Measurements from ENCODE around the gene LINC01488. TPM values are rescaled to one million over a fixed set of nuclear protein-coding genes. Genes with fewer than 3 reads are reported as not detected.

The LINC01488 gene
- total RNA-seq, 2 experiments from 2014 or later, result not detected

DNA sequence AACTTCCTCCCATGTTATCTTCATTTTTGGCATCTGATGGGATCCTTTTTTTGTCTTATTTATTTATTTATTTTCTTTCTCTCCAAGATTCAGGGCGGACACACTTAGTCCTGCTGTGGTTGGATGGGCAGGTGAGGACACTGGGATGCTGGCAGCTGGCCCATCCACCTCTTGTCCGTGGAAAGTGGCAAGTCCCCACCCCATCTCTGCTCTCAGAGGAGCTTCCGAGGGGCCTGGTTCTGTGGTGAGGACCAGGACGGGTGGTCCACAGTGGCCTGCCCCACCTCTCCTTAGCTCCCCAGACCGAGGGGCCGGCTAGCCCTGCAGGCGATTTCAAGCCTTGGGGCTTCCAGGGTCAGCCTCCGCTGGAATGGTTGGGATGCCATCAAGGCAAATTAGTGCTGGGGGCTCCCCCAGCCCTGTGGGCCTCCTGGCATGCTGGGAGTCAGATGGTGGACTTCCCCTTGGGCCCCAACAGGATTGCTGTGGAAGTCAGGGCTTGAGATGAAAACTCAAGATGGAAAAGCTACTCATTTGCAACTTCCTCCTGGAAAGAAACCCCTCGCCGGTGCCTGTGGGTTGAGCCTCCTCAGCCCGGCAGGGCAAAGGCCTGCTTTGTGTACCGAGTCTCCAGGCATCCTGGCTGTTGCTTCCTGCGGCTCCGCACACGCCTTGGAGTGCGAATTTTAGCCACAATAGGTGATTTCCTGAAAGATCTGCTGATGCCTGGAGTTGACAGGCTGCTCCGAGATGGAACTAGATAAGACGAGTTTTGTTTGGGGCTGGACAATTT is 31.2 kb upstream of the LINC01488 start:
- ChIA-PET POLR2A (no interaction called here), CTCF (no interaction called here)
- Mint-ChIP-seq H3K36me3 (ENCODE audit: low read depth) (no peaks in the 10 kb centered on the region), H3K27me3 (peaks cover 7% of the 10 kb centered on the region), H3K4me1 (no peaks in the 10 kb centered on the region), H3K27ac (no peak overlapping the region), H3K4me3 (no peak overlapping the region), H3K9me3 (no peaks in the 10 kb centered on the region)
- DNase-seq, result no peak

DNA sequence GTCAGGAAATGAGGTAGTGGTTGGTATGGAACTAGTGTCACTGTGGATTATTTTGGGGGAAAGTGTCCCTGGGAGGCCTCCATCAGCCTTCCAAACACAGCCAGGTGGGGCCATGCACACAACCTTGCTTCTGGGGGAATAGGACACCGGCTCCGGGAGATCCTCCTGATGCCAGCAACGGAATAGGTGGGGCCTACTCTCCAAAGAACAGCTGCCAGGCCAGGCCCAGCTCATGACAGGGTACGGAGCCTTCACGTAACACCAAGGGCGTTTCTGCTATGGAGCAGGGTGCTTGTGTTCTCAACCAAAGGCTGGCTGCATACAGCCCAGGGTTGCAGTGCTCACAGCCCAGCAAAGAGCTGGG is 30.6 kb upstream of the LINC01488 start:
- Mint-ChIP-seq H3K27ac (no peak overlapping the region), H3K4me3 (no peak overlapping the region), H3K27me3 (peaks cover 7% of the 10 kb centered on the region), H3K36me3 (ENCODE audit: low read depth) (no peaks in the 10 kb centered on the region), H3K9me3 (no peaks in the 10 kb centered on the region), H3K4me1 (no peaks in the 10 kb centered on the region)
- no peak for DNase-seq
- POLR2A ChIA-PET, result no interaction called here
- CTCF ChIA-PET, result no interaction called here

DNA sequence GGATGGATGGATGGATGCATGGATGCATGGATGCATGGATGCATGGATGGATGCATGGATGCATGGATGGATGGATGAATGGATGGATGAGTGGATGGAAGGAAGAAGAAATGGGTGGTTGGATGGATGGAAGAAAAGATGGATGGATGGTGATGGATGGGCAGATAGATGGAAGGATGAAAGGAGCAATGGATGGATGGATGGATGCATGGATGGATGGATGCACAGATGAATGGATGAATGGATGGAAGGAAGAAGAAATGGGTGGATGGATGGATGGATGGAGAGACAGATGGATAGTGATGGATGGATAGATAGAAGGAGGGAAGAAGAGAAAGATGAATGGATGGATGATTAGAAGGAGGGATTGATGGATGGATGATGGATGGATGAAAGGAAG is 30.2 kb upstream of the LINC01488 start:
- ChIA-PET CTCF (no interaction called here), POLR2A (no interaction called here)
- Mint-ChIP-seq H3K9me3 (no peaks in the 10 kb centered on the region), H3K27me3 (peaks cover 7% of the 10 kb centered on the region), H3K4me3 (no peak overlapping the region), H3K27ac (no peak overlapping the region), H3K4me1 (no peaks in the 10 kb centered on the region), H3K36me3 (ENCODE audit: low read depth) (no peaks in the 10 kb centered on the region)
- DNase-seq, result no peak

DNA sequence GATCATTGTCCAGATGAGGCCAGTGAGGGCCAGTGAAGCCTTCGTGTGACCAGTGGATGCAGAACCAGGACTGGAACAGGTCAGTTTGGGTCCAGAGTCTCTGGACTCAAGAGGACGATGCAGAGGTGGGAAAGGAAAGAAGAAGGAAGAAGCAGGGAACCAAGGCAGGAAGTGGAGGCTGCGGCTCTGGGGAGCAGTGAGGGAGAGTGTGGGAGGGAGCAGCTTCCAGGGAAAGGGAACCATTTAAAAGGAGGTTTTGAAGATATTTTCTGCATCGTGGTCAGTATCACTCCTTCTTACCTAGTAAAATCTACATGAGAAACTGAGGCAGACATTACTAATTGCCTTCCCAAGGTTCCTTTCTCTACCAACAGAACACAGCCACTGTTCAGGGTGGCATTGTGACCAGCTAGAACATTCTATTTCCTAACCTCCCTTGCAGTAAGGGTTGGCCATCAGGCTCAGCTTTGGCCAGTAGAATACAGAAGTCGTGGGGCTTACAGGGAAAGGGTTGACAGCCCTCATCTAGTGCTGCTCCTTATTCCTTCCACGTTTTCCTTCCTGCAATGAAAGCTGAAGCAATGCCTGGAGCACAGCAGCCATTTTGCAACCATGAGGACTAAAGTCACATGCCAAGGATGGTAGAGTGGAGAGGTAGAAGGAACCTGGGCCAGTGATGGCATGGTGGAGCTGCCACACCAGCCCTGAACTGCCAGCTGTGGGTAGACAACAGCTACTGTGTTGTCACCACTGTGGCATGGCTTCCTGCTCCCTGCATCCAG is 29.1 kb upstream of the LINC01488 start:
- Mint-ChIP-seq H3K27ac (no peak overlapping the region), H3K9me3 (no peaks in the 10 kb centered on the region), H3K4me3 (no peak overlapping the region), H3K27me3 (peaks cover 7% of the 10 kb centered on the region), H3K4me1 (no peaks in the 10 kb centered on the region), H3K36me3 (ENCODE audit: low read depth) (no peaks in the 10 kb centered on the region)
- no peak for DNase-seq
- POLR2A ChIA-PET, result no interaction called here
- CTCF ChIA-PET, result no interaction called here

DNA sequence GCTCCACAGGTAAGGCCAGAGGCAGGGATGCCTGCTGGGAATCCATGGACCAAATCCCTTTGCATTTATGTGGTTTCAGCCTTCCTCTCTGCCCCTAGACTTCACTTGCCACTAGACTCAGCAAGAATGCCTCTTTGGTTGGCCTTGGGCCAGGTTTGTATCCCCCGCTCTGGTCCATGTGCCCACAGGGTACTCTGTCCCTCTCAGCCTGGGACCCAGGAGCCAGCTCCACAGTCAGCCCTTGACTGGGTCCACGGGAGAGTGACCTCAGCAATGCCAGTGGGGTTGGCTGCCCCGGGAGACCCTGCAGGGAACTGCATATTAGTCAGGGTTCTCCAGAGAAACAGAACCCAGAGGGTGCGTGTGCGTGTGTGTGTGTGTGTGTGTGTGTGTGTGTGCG is 28.3 kb upstream of the LINC01488 start:
- peaks cover 7% of the 10 kb centered on the region for H3K27me3 Mint-ChIP-seq
- no peaks in the 10 kb centered on the region for H3K9me3 Mint-ChIP-seq
- H3K27ac Mint-ChIP-seq, result no peak overlapping the region
- no peak for DNase-seq
- CTCF ChIA-PET, result no interaction called here
- no peak overlapping the region for H3K4me3 Mint-ChIP-seq
- POLR2A ChIA-PET, result no interaction called here
- H3K4me1 Mint-ChIP-seq, result no peaks in the 10 kb centered on the region
- H3K36me3 Mint-ChIP-seq (ENCODE audit: low read depth), result no peaks in the 10 kb centered on the region

DNA sequence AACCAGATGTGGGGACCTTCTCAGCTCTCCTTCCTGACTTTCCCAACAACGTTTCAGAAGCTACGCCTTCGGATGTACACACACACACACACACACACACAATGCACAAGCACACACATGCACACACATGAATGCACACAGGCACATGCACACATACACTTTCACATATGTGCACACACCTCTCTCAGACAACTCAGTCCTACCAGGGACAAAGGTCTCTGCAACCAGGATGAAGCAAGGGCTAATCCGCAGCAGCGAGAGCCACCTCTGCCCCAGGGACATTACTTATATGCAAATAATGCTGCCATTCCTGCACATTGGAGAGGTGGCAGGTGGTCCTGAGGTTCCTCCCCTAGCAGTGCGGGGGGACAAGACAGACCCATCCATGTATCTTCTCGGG is 27.4 kb upstream of the LINC01488 start:
- H3K27ac Mint-ChIP-seq, result no peak overlapping the region
- no peaks in the 10 kb centered on the region for H3K4me1 Mint-ChIP-seq
- no peak overlapping the region for H3K4me3 Mint-ChIP-seq
- no peak for DNase-seq
- no peaks in the 10 kb centered on the region for H3K36me3 Mint-ChIP-seq (ENCODE audit: low read depth)
- CTCF ChIA-PET, result no interaction called here
- no peaks in the 10 kb centered on the region for H3K9me3 Mint-ChIP-seq
- H3K27me3 Mint-ChIP-seq, result peaks cover 5% of the 10 kb centered on the region
- POLR2A ChIA-PET, result no interaction called here

DNA sequence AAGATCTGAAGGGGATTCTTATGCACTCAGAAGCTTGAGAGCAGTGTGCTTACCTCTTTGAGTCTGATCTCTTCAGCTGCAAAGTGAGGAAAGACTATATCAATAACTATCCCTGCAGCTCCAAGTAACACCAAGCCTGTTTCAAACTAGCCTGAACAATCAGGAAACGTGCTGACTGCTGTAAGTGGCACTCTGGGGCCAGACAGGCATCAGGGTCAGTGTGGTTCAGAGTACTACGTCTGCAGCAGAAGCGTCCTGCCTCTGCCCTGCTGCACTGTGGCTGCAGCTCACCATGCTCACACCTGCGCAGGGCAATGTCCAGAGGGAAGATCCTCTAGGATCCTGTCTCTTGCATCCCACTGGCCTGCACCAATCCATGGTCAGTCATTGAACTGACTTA is 25.5 kb upstream of the LINC01488 start:
- DNase-seq, result no peak
- Mint-ChIP-seq H3K36me3 (ENCODE audit: low read depth) (no peaks in the 10 kb centered on the region), H3K9me3 (peaks cover 3% of the 10 kb centered on the region), H3K4me3 (no peak overlapping the region), H3K27ac (no peak overlapping the region), H3K4me1 (no peaks in the 10 kb centered on the region), H3K27me3 (peaks cover 8% of the 10 kb centered on the region)
- ChIA-PET CTCF (no interaction called here), POLR2A (no interaction called here)

DNA sequence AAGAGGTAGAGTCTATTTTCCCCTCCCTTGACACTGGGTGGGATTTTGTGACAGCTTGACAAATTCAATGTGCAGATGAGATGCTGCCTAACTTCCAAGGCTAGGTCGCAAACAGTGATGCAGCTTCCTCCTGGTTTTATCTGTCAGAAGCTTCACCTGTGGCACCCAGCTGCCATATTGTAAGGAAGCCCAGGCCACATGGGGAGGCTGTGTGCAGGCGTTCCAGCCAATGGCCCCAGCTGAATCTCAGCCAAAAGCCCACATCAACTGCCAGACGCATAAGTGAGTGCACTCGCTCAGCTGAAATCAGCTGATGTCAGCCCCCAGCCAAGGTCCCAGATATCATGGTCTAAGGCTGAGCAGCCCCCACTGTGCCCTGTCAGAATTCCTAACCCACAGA is 24.8 kb upstream of the LINC01488 start:
- no peak overlapping the region for H3K27ac Mint-ChIP-seq
- ChIA-PET POLR2A (no interaction called here), CTCF (no interaction called here)
- DNase-seq, result no peak
- peaks cover 5% of the 10 kb centered on the region for H3K27me3 Mint-ChIP-seq
- H3K36me3 Mint-ChIP-seq (ENCODE audit: low read depth), result no peaks in the 10 kb centered on the region
- H3K9me3 Mint-ChIP-seq, result peaks cover 3% of the 10 kb centered on the region
- no peak overlapping the region for H3K4me3 Mint-ChIP-seq
- no peaks in the 10 kb centered on the region for H3K4me1 Mint-ChIP-seq

DNA sequence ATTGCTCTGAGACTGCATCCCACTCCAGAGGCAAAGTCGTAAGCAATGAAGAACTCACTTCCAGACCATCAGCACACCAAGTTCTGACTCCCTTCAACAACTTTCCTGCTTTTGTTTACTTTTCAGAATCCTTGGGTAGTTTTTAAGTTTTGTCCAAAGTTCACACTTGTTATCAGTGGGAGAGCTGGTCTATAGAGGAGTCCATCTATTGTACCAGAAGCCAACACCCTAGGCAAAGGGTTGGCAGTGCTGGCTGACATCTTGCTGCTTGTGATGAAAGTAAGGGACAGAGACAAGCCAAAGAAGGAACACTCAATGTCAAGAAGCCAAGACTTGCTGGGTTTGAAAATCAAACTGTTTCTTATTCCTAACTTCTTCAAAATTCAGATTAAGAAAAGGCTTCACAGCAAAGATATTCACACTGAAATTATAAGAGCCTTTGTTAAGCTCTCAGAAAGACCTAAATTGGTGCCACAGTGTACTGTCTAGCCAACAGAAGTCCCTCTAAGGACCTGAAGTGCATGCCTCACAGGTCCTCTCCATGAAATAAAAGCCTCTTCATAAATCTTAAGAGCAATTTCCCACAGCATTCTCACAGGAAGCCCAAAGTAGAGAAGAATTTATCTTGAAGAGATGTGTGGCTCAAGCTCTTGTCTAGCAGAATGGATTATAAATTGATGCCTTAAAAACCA is 21.5 kb upstream of the LINC01488 start:
- Mint-ChIP-seq H3K27me3 (peaks cover 5% of the 10 kb centered on the region), H3K27ac (no peak overlapping the region), H3K9me3 (peaks cover 3% of the 10 kb centered on the region), H3K4me1 (no peaks in the 10 kb centered on the region), H3K36me3 (ENCODE audit: low read depth) (no peaks in the 10 kb centered on the region), H3K4me3 (no peak overlapping the region)
- no peak for DNase-seq
- CTCF ChIA-PET, result no interaction called here
- POLR2A ChIA-PET, result no interaction called here

DNA sequence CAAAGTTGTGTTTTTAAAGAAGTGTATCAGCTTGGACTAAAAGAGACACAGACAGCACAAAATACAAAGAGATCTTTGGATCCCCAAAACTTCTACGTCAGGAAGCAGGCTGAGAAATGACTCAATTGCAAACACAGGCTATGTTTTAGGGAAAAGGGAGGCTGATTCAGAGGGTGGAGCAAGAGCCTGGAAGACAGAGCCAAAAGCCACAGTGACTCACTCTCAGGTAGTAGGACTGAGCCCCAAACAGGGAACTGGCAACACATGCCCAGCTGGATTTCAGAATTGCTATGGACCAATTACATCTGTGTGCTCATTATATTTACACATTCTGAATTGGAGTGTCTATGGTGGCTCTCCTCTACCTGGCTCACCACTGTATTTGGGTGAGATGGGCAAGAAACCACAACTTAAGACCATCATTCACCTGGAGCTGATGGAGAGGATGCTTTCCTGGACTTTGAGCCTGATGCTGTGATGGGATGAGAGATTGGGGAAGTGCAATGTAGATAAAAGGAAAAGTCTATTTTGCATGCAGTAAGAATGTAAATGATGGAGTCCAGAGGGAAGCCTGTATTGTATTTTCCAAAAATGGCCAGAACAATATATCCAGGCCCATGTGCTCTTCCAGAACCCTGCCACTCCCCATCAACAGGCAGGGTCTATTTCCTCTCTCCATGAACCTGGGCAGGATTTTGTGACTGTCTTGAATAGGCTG is 20.8 kb upstream of the LINC01488 start:
- POLR2A ChIA-PET, result no interaction called here
- Mint-ChIP-seq H3K4me3 (no peak overlapping the region), H3K36me3 (ENCODE audit: low read depth) (no peaks in the 10 kb centered on the region), H3K4me1 (no peaks in the 10 kb centered on the region), H3K27ac (no peak overlapping the region), H3K9me3 (peaks cover 3% of the 10 kb centered on the region), H3K27me3 (peaks cover 5% of the 10 kb centered on the region)
- CTCF ChIA-PET, result no interaction called here
- no peak for DNase-seq

DNA sequence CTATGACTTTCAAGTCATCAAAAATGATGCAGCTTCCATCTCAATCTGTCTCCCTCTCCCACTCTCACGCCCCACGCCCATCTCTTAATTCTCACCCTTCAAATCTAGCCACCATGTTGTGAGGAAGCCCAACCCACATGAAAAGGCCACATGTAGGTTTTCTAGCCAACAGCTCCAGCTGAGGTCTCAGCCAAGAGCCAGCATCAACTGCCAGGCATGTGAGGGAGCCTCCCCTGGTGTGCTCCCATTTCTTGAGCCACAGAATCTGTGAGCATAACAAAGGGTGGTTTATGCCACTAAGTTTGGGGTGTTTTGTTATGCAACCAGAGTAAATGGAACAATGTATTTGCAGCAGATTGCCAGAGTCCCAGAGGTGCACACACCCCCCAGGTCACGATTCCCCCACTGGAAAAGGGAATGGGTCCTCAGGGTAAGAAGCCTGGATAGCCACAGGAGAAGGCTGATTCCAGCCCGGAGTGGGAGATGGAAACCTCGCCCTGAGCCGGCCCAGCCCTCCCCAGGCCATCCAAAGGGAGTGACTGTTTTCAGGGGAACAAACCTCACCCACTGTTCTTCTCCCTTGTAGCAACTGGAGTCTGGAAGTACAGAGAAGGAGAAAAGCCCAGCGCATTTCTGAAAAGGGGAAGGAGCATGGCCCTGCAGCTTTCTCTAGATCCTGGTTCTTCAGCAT is 20.0 kb upstream of the LINC01488 start:
- DNase-seq, result no peak
- no peak overlapping the region for H3K4me3 Mint-ChIP-seq
- ChIA-PET CTCF (no interaction called here), POLR2A (no interaction called here)
- H3K27me3 Mint-ChIP-seq, result peaks cover 5% of the 10 kb centered on the region
- H3K4me1 Mint-ChIP-seq, result no peaks in the 10 kb centered on the region
- H3K27ac Mint-ChIP-seq, result no peak overlapping the region
- H3K36me3 Mint-ChIP-seq (ENCODE audit: low read depth), result no peaks in the 10 kb centered on the region
- H3K9me3 Mint-ChIP-seq, result peaks cover 3% of the 10 kb centered on the region

DNA sequence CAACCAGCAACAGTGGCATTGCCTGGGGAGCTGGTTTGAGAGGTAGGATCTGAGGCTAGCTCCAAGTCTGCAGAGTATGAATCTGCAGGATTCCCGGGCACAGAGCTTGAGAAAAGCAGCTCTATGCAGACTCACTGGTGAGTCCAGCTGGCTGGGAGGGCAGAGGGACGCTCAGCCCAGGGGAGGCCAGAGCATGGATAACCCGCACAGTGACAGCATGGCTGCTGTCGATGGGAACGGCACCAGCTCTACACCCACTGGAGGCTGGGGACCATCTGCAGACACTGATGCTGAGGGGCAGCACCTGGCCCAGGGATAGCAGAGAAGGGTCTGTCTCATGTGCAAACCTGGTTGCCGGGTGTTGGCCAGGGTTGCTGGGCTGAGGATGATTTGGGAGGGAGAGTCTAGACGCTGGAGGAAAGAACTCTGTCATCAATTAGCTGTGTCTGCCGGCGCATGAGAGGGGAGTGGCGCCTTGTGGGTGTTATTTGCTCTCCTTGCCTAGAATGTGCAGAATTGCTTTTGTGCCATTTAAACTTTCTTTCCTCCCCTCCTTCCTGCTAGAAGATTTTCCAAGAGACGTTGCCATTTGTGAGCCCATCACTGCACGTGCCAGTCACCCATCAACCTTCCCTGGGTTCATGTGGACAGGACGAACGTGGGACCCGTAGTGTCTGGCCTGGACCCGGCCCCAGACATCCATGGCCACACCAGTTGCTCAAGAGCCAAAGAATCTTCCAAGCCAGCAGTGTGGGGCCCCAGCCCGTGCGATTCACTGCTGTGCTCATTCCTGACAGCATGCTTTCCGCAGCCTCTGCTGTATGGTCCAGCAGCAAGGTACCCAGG is 19.1 kb upstream of the LINC01488 start:
- H3K27me3 Mint-ChIP-seq, result peaks cover 5% of the 10 kb centered on the region
- no peak overlapping the region for H3K4me3 Mint-ChIP-seq
- H3K36me3 Mint-ChIP-seq (ENCODE audit: low read depth), result no peaks in the 10 kb centered on the region
- H3K27ac Mint-ChIP-seq, result no peak overlapping the region
- ChIA-PET POLR2A (no interaction called here), CTCF (no interaction called here)
- H3K9me3 Mint-ChIP-seq, result peaks cover 3% of the 10 kb centered on the region
- no peaks in the 10 kb centered on the region for H3K4me1 Mint-ChIP-seq
- DNase-seq, result no peak

Data from activated CD4-positive, alpha-beta memory T cell treated with anti-CD3 and anti-CD28 coated beads, Interleukin-2, amount 10 ng/mL, durations not matched to agents 7 days and 5 days (primary cell).